Measurements from ENCODE around the gene GIGYF2. TPM values are rescaled to one million over a fixed set of nuclear protein-coding genes. Genes with fewer than 3 reads are reported as not detected.

GIGYF2 gene
- total and polyA plus RNA-seq, 2 donors, result 19.1 to 35.8 TPM

- 92% methylated on average over 2 of the region's 2 CpGs for WGBS
- no peaks in the 10 kb centered on the region for H3K27me3 ChIP-seq (ENCODE audit: control insufficient read depth in 2 of 2, insufficient read depth in 1 of 2, low read length in 1 of 2)
- no peak overlapping the region for H3K4me3 ChIP-seq (ENCODE audit: low read length in 2 of 2)
- peaks cover 18 to 54% of the 10 kb centered on the region in 2 donors for H3K36me3 ChIP-seq (ENCODE audit: control insufficient read depth in 2 of 2, insufficient read depth in 2 of 2, low read length in 1 of 2)
- H3K9me3 ChIP-seq (ENCODE audit: control insufficient read depth in 2 of 2, insufficient read depth in 1 of 2, low read length in 1 of 2), result no peaks in the 10 kb centered on the region
- no peaks in the 10 kb centered on the region for H3K4me1 ChIP-seq (ENCODE audit: control insufficient read depth in 2 of 2, insufficient read depth in 2 of 2, low read length in 2 of 2)
- no peak overlapping the region for H3K27ac ChIP-seq (ENCODE audit: low read depth in 1 of 2, low read length in 1 of 2)
- DNase-seq (ENCODE audit: low read depth in 6 of 9, low spot score in 9 of 9), result no peak
Measured at GRCh38 chr2:232731470-232731869, 34.3 kb downstream of the GIGYF2 start.

- H3K27me3 ChIP-seq (ENCODE audit: control insufficient read depth in 2 of 2, insufficient read depth in 1 of 2, low read length in 1 of 2), result no peaks in the 10 kb centered on the region
Measured at GRCh38 chr2:232741294-232741693, 44.2 kb downstream of the GIGYF2 start.

GRCh38 chr2:232741972-232742371 lies 44.8 kb downstream of the GIGYF2 start:
- Histone ChIP-seq H3K36me3 (ENCODE audit: control insufficient read depth in 2 of 2, insufficient read depth in 2 of 2, low read length in 1 of 2) (peaks cover 8% of the 10 kb centered on the region in 2 donors), H3K4me1 (ENCODE audit: control insufficient read depth in 2 of 2, insufficient read depth in 2 of 2, low read length in 2 of 2) (no peaks in the 10 kb centered on the region), H3K27me3 (ENCODE audit: control insufficient read depth in 2 of 2, insufficient read depth in 1 of 2, low read length in 1 of 2) (no peaks in the 10 kb centered on the region), H3K9me3 (ENCODE audit: control insufficient read depth in 2 of 2, insufficient read depth in 1 of 2, low read length in 1 of 2) (no peaks in the 10 kb centered on the region), H3K4me3 (ENCODE audit: low read length in 2 of 2) (no peak overlapping the region), H3K27ac (ENCODE audit: low read depth in 1 of 2, low read length in 1 of 2) (no peak overlapping the region)
- no peak for DNase-seq (ENCODE audit: low read depth in 6 of 9, low spot score in 9 of 9)
- WGBS, result 96% methylated on average over 3 of the region's 3 CpGs

More at GRCh38 chr2:232741294-232741693, 44.2 kb downstream of the GIGYF2 start:
- peaks cover 8 to 10% of the 10 kb centered on the region in 2 donors for H3K36me3 ChIP-seq (ENCODE audit: control insufficient read depth in 2 of 2, insufficient read depth in 2 of 2, low read length in 1 of 2)
- H3K4me1 ChIP-seq (ENCODE audit: control insufficient read depth in 2 of 2, insufficient read depth in 2 of 2, low read length in 2 of 2), result no peaks in the 10 kb centered on the region
- no peaks in the 10 kb centered on the region for H3K9me3 ChIP-seq (ENCODE audit: control insufficient read depth in 2 of 2, insufficient read depth in 1 of 2, low read length in 1 of 2)
- no peak for DNase-seq (ENCODE audit: low read depth in 6 of 9, low spot score in 9 of 9)
- H3K27ac ChIP-seq (ENCODE audit: low read depth in 1 of 2, low read length in 1 of 2), result no peak overlapping the region
- 40% methylated on average over 4 of the region's 4 CpGs for WGBS
- H3K4me3 ChIP-seq (ENCODE audit: low read length in 2 of 2), result no peak overlapping the region

GRCh38 chr2:232744963-232745362 lies 47.8 kb downstream of the GIGYF2 start:
- Histone ChIP-seq H3K27me3 (ENCODE audit: control insufficient read depth in 2 of 2, insufficient read depth in 1 of 2, low read length in 1 of 2) (no peaks in the 10 kb centered on the region), H3K9me3 (ENCODE audit: control insufficient read depth in 2 of 2, insufficient read depth in 1 of 2, low read length in 1 of 2) (no peaks in the 10 kb centered on the region), H3K4me1 (ENCODE audit: control insufficient read depth in 2 of 2, insufficient read depth in 2 of 2, low read length in 2 of 2) (no peaks in the 10 kb centered on the region), H3K4me3 (ENCODE audit: low read length in 2 of 2) (no peak overlapping the region), H3K27ac (ENCODE audit: low read depth in 1 of 2, low read length in 1 of 2) (no peak overlapping the region), H3K36me3 (ENCODE audit: control insufficient read depth in 2 of 2, insufficient read depth in 2 of 2, low read length in 1 of 2) (peaks cover 1 to 26% of the 10 kb centered on the region in 2 donors)
- DNase-seq (ENCODE audit: low read depth in 6 of 9, low spot score in 9 of 9), result no peak
- WGBS, result 95% methylated on average over 1 of the region's 1 CpG

- no peaks in the 10 kb centered on the region for H3K4me1 ChIP-seq (ENCODE audit: control insufficient read depth in 2 of 2, insufficient read depth in 2 of 2, low read length in 2 of 2)
- H3K4me3 ChIP-seq (ENCODE audit: low read length in 2 of 2), result no peak overlapping the region
- no peaks in the 10 kb centered on the region for H3K27me3 ChIP-seq (ENCODE audit: control insufficient read depth in 2 of 2, insufficient read depth in 1 of 2, low read length in 1 of 2)
- H3K36me3 ChIP-seq (ENCODE audit: control insufficient read depth in 2 of 2, insufficient read depth in 2 of 2, low read length in 1 of 2), result peaks cover 12 to 41% of the 10 kb centered on the region in 2 donors
- WGBS, result 99% methylated on average over 3 of the region's 3 CpGs
- H3K9me3 ChIP-seq (ENCODE audit: control insufficient read depth in 2 of 2, insufficient read depth in 1 of 2, low read length in 1 of 2), result no peaks in the 10 kb centered on the region
- no peak for DNase-seq (ENCODE audit: low read depth in 6 of 9, low spot score in 9 of 9)
- no peak overlapping the region for H3K27ac ChIP-seq (ENCODE audit: low read depth in 1 of 2, low read length in 1 of 2)
Measured at GRCh38 chr2:232748038-232748437, 50.9 kb downstream of the GIGYF2 start.

DNA sequence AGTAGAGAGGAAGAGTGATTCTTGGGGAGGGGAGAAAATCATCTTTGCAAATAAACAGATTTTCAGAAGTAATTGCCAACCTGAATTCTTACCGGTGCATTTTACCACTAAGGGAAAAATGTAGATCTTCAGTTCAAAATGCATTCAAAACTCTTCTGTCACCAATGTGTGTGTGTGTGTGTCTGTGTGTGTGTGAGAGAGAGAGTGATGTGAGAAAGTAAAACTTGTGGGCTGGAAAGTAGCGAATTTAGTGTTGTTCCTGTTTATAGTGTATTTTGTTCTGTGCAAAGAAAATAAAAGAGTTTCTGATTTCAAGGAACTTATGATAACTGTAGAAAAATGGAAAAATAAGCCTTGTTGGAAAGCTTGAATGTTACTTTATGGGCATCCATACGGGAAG lies 52.2 kb downstream of the GIGYF2 start:
- Histone ChIP-seq H3K36me3 (ENCODE audit: control insufficient read depth in 2 of 2, insufficient read depth in 2 of 2, low read length in 1 of 2) (peaks cover 12 to 41% of the 10 kb centered on the region in 2 donors), H3K4me1 (ENCODE audit: control insufficient read depth in 2 of 2, insufficient read depth in 2 of 2, low read length in 2 of 2) (no peaks in the 10 kb centered on the region), H3K27ac (ENCODE audit: low read depth in 1 of 2, low read length in 1 of 2) (no peak overlapping the region), H3K9me3 (ENCODE audit: control insufficient read depth in 2 of 2, insufficient read depth in 1 of 2, low read length in 1 of 2) (no peaks in the 10 kb centered on the region), H3K4me3 (ENCODE audit: low read length in 2 of 2) (no peak overlapping the region), H3K27me3 (ENCODE audit: control insufficient read depth in 2 of 2, insufficient read depth in 1 of 2, low read length in 1 of 2) (no peaks in the 10 kb centered on the region)
- 83% methylated on average over 3 of the region's 3 CpGs for WGBS
- DNase-seq (ENCODE audit: low read depth in 6 of 9, low spot score in 9 of 9), result no peak

DNA sequence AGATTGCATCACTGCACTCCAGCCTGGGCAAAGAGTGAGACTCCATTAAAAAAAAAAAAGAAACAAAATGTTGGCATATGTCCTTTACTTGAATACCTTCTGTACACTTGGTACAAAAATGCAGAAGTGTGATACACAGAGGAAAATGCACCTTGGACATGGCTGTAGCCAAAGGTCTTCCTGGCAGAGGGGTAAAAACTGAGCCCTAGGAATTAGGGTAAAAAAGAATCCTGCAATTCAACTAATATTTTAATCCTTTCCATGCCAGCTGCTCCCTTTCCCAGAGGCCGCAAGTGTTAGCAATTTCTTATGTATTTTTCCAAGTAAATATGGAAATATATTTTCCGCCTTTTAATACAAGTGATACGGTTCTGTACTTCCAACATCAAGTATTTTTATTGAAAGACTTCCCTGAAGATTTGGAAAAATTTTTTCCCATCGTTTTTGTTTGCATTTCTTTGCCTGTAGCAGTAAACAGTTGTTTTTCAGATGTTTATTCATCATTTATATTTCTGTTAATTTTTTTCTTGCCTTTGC lies 53.1 kb downstream of the GIGYF2 start:
- Histone ChIP-seq H3K4me1 (ENCODE audit: control insufficient read depth in 2 of 2, insufficient read depth in 2 of 2, low read length in 2 of 2) (no peaks in the 10 kb centered on the region), H3K27me3 (ENCODE audit: control insufficient read depth in 2 of 2, insufficient read depth in 1 of 2, low read length in 1 of 2) (no peaks in the 10 kb centered on the region), H3K36me3 (ENCODE audit: control insufficient read depth in 2 of 2, insufficient read depth in 2 of 2, low read length in 1 of 2) (peaks cover 12 to 41% of the 10 kb centered on the region in 2 donors), H3K9me3 (ENCODE audit: control insufficient read depth in 2 of 2, insufficient read depth in 1 of 2, low read length in 1 of 2) (no peaks in the 10 kb centered on the region), H3K27ac (ENCODE audit: low read depth in 1 of 2, low read length in 1 of 2) (no peak overlapping the region), H3K4me3 (ENCODE audit: low read length in 2 of 2) (no peak overlapping the region)
- DNase-seq (ENCODE audit: low read depth in 6 of 9, low spot score in 9 of 9), result no peak
- WGBS, result 95% methylated on average over 4 of the region's 4 CpGs

DNA sequence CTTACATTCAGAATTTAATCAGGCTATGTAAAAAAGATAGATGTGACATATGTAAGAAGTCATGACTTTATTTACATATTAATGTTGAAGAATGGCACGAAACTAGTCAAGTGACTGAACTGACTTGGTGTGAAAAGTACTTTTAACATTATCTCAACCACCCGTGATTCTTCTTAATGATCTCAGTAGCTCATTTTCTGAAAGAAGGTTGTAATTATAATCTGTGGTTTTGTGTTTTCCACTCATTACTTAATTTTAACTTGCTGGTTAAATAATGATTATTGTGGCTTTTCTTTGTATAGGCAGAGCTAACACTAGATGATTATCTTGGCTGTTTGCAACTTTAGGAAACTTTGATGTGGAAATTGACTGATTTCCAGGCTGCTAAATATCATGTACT lies 60.8 kb downstream of the GIGYF2 start:
- no peak for DNase-seq (ENCODE audit: low read depth in 6 of 9, low spot score in 9 of 9)
- 68% methylated on average over 2 of the region's 2 CpGs for WGBS
- Histone ChIP-seq H3K27me3 (ENCODE audit: control insufficient read depth in 2 of 2, insufficient read depth in 1 of 2, low read length in 1 of 2) (no peaks in the 10 kb centered on the region), H3K36me3 (ENCODE audit: control insufficient read depth in 2 of 2, insufficient read depth in 2 of 2, low read length in 1 of 2) (peaks cover 4 to 33% of the 10 kb centered on the region in 2 donors), H3K9me3 (ENCODE audit: control insufficient read depth in 2 of 2, insufficient read depth in 1 of 2, low read length in 1 of 2) (no peaks in the 10 kb centered on the region), H3K4me1 (ENCODE audit: control insufficient read depth in 2 of 2, insufficient read depth in 2 of 2, low read length in 2 of 2) (no peaks in the 10 kb centered on the region), H3K27ac (ENCODE audit: low read depth in 1 of 2, low read length in 1 of 2) (no peak overlapping the region), H3K4me3 (ENCODE audit: low read length in 2 of 2) (no peak overlapping the region)

- no peak overlapping the region for H3K4me3 ChIP-seq (ENCODE audit: low read length in 2 of 2)
- H3K9me3 ChIP-seq (ENCODE audit: control insufficient read depth in 2 of 2, insufficient read depth in 1 of 2, low read length in 1 of 2), result no peaks in the 10 kb centered on the region
- H3K27me3 ChIP-seq (ENCODE audit: control insufficient read depth in 2 of 2, insufficient read depth in 1 of 2, low read length in 1 of 2), result no peaks in the 10 kb centered on the region
- H3K36me3 ChIP-seq (ENCODE audit: control insufficient read depth in 2 of 2, insufficient read depth in 2 of 2, low read length in 1 of 2), result peaks cover 4 to 45% of the 10 kb centered on the region in 2 donors
- DNase-seq (ENCODE audit: low read depth in 6 of 9, low spot score in 9 of 9), result peak in 7 of 9 donors; percentile 9 to 59 (median 22)
- H3K27ac ChIP-seq (ENCODE audit: low read depth in 1 of 2, low read length in 1 of 2), result no peak overlapping the region
- H3K4me1 ChIP-seq (ENCODE audit: control insufficient read depth in 2 of 2, insufficient read depth in 2 of 2, low read length in 2 of 2), result no peaks in the 10 kb centered on the region
- 76% methylated on average over 3 of the region's 3 CpGs for WGBS
Measured at GRCh38 chr2:232761301-232761907, 64.3 kb downstream of the GIGYF2 start.

Data from thymus (tissue), 11 donors.